ENCODE measurements around the gene NOP14.
A peak's percentile ranks its signal among the peaks of the same experiment; 100 is the strongest.

Gene NOP14

GRCh38 chr4:3009422-3009821 lies 46.2 kb upstream of the NOP14 start:
- Histone ChIP-seq H3K23ac (ENCODE audit: low read length) (no peak overlapping the region), H2BK12ac (ENCODE audit: low read length) (no peak overlapping the region), H3K79me1 (ENCODE audit: low read length) (no peaks in the 10 kb centered on the region), H4K91ac (ENCODE audit: low read depth, low read length) (no peak overlapping the region), H3K4me2 (ENCODE audit: low read length) (no peak overlapping the region), H2BK120ac (ENCODE audit: insufficient read depth, low read length, poor library complexity) (no peak overlapping the region), H3K4ac (ENCODE audit: low read depth, low read length) (no peak overlapping the region), H3K14ac (ENCODE audit: low read length) (no peak overlapping the region), H4K8ac (ENCODE audit: low read depth, low read length) (no peak overlapping the region), H3K79me2 (ENCODE audit: control insufficient read depth, insufficient read depth, low read length, poor library complexity) (no peaks in the 10 kb centered on the region), H4K12ac (ENCODE audit: low read depth, low read length) (no peak overlapping the region), H3K27ac (ENCODE audit: low read depth, low read length) (no peak overlapping the region), H3K9ac (ENCODE audit: low read length) (no peak overlapping the region), H3K36me3 (ENCODE audit: control insufficient read depth in 1 of 2, insufficient read depth in 2 of 2, low read length in 2 of 2) (peaks cover 0 to 2% of the 10 kb centered on the region in 2 experiments), H3K4me1 (ENCODE audit: control insufficient read depth in 1 of 2, insufficient read depth in 2 of 2, low read length in 2 of 2) (no peaks in the 10 kb centered on the region), H3K27me3 (ENCODE audit: insufficient read depth, low read length) (no peaks in the 10 kb centered on the region), H2AK5ac (ENCODE audit: low read length) (no peak overlapping the region), H2AFZ (ENCODE audit: insufficient read depth, low read length, poor library complexity) (no peak overlapping the region), H3K9me3 (ENCODE audit: insufficient read depth, low read depth, low read length) (no peaks in the 10 kb centered on the region), H2BK5ac (ENCODE audit: low read depth, low read length, poor library complexity) (no peak overlapping the region), H3K18ac (ENCODE audit: low read length) (no peak overlapping the region), H3K4me3 (ENCODE audit: low read depth, low read length) (no peak overlapping the region)
- WGBS (ENCODE audit: extremely low coverage, insufficient coverage, insufficient read length), result no CpG with 5 or more reads among the region's 7 CpGs
- DNase-seq, result peak; percentile 48 to 68

DNA sequence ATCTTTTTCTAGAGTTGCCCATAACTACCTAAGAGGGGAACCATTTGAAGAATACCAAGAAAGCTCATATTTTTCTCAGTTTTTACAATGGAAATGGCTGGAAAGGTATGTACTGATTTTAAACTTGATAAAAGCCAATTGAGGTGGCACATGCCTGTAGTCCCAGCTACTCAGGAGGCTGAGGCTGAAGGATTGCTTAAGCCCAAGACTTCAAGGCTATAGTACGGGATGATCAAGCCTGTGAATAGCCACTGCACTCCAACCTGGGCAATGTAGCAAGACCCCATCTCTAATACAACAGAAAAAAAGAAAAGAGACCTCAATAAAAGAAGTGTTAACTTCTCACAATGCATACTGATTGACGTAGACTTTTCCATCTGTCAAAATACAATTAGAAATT lies 44.5 kb upstream of the NOP14 start:
- no peaks in the 10 kb centered on the region for H3K9me3 ChIP-seq (ENCODE audit: insufficient read depth, low read depth, low read length)
- no peak overlapping the region for H2BK12ac ChIP-seq (ENCODE audit: low read length)
- H4K12ac ChIP-seq (ENCODE audit: low read depth, low read length), result no peak overlapping the region
- no CpG with 5 or more reads among the region's 2 CpGs for WGBS (ENCODE audit: extremely low coverage, insufficient coverage, insufficient read length)
- H3K79me1 ChIP-seq (ENCODE audit: low read length), result no peaks in the 10 kb centered on the region
- H3K4me2 ChIP-seq (ENCODE audit: low read length), result no peak overlapping the region
- no peak overlapping the region for H3K9ac ChIP-seq (ENCODE audit: low read length)
- H3K27ac ChIP-seq (ENCODE audit: low read depth, low read length), result no peak overlapping the region
- no peak overlapping the region for H2AFZ ChIP-seq (ENCODE audit: insufficient read depth, low read length, poor library complexity)
- H2BK120ac ChIP-seq (ENCODE audit: insufficient read depth, low read length, poor library complexity), result no peak overlapping the region
- H2AK5ac ChIP-seq (ENCODE audit: low read length), result no peak overlapping the region
- no peak overlapping the region for H3K23ac ChIP-seq (ENCODE audit: low read length)
- H3K27me3 ChIP-seq (ENCODE audit: insufficient read depth, low read length), result no peaks in the 10 kb centered on the region
- H3K4ac ChIP-seq (ENCODE audit: low read depth, low read length), result no peak overlapping the region
- H3K4me3 ChIP-seq (ENCODE audit: low read depth, low read length), result no peak overlapping the region
- no peak overlapping the region for H3K18ac ChIP-seq (ENCODE audit: low read length)
- H3K14ac ChIP-seq (ENCODE audit: low read length), result no peak overlapping the region
- peaks cover 0 to 2% of the 10 kb centered on the region in 2 experiments for H3K36me3 ChIP-seq (ENCODE audit: control insufficient read depth in 1 of 2, insufficient read depth in 2 of 2, low read length in 2 of 2)
- no peak overlapping the region for H4K91ac ChIP-seq (ENCODE audit: low read depth, low read length)
- DNase-seq, result peak; percentile 6 to 64
- H3K4me1 ChIP-seq (ENCODE audit: control insufficient read depth in 1 of 2, insufficient read depth in 2 of 2, low read length in 2 of 2), result no peaks in the 10 kb centered on the region
- H4K8ac ChIP-seq (ENCODE audit: low read depth, low read length), result no peak overlapping the region
- no peak overlapping the region for H2BK5ac ChIP-seq (ENCODE audit: low read depth, low read length, poor library complexity)
- no peaks in the 10 kb centered on the region for H3K79me2 ChIP-seq (ENCODE audit: control insufficient read depth, insufficient read depth, low read length, poor library complexity)

GRCh38 chr4:2996415-2996814 lies 33.2 kb upstream of the NOP14 start:
- H3K79me2 ChIP-seq (ENCODE audit: control insufficient read depth, insufficient read depth, low read length, poor library complexity), result no peaks in the 10 kb centered on the region
- H2AFZ ChIP-seq (ENCODE audit: insufficient read depth, low read length, poor library complexity), result no peak overlapping the region
- H4K8ac ChIP-seq (ENCODE audit: low read depth, low read length), result no peak overlapping the region
- no peak overlapping the region for H4K12ac ChIP-seq (ENCODE audit: low read depth, low read length)
- H3K79me1 ChIP-seq (ENCODE audit: low read length), result no peaks in the 10 kb centered on the region
- no CpG with 5 or more reads among the region's 4 CpGs for WGBS (ENCODE audit: extremely low coverage, insufficient coverage, insufficient read length)
- no peaks in the 10 kb centered on the region for H3K36me3 ChIP-seq (ENCODE audit: control insufficient read depth in 1 of 2, insufficient read depth in 2 of 2, low read length in 2 of 2)
- no peak overlapping the region for H3K4me2 ChIP-seq (ENCODE audit: low read length)
- no peaks in the 10 kb centered on the region for H3K9me3 ChIP-seq (ENCODE audit: insufficient read depth, low read depth, low read length)
- no peak overlapping the region for H3K27ac ChIP-seq (ENCODE audit: low read depth, low read length)
- no peak overlapping the region for H2BK12ac ChIP-seq (ENCODE audit: low read length)
- H3K9ac ChIP-seq (ENCODE audit: low read length), result no peak overlapping the region
- no peaks in the 10 kb centered on the region for H3K4me1 ChIP-seq (ENCODE audit: control insufficient read depth in 1 of 2, insufficient read depth in 2 of 2, low read length in 2 of 2)
- no peak overlapping the region for H3K4me3 ChIP-seq (ENCODE audit: low read depth, low read length)
- H3K14ac ChIP-seq (ENCODE audit: low read length), result no peak overlapping the region
- no peak overlapping the region for H3K18ac ChIP-seq (ENCODE audit: low read length)
- H4K91ac ChIP-seq (ENCODE audit: low read depth, low read length), result no peak overlapping the region
- no peak overlapping the region for H2AK5ac ChIP-seq (ENCODE audit: low read length)
- no peak overlapping the region for H3K4ac ChIP-seq (ENCODE audit: low read depth, low read length)
- no peak overlapping the region for H3K23ac ChIP-seq (ENCODE audit: low read length)
- H3K27me3 ChIP-seq (ENCODE audit: insufficient read depth, low read length), result no peaks in the 10 kb centered on the region
- no peak for DNase-seq
- no peak overlapping the region for H2BK120ac ChIP-seq (ENCODE audit: insufficient read depth, low read length, poor library complexity)
- H2BK5ac ChIP-seq (ENCODE audit: low read depth, low read length, poor library complexity), result no peak overlapping the region

DNA sequence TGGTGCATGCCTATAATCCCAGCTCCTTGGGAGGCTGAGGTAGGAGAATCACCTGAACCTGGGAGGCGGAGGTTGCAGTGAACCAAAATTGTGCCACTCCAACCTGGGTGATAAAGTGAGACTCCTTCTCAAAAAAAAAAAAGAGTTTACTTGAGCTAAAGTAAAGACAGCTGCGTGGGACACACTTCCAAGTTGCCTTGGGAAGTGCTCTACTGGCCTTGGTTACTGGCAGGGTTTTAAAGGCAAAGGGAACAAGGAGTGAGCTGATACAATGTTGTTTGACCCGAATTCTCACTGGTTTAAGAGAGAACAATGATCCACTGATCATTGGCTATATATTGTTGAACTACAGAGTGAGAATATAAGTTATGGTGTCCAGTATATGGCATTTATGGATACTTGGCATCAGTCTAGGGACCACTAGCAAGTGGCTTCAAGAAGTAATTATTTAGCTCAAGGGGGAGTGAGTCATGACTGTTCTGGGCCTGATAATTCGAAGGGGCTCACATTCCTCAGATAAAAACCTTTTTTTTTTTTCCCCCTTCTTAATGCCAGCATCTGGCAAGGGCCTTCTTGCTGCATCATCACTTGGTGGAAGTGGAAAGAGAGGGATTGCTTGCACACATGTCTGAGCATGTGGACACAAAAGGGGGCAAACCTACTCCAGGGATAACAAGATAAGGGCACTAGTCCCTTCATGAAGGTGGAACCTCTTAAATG lies 32.5 kb upstream of the NOP14 start:
- no peaks in the 10 kb centered on the region for H3K4me1 ChIP-seq (ENCODE audit: control insufficient read depth in 1 of 2, insufficient read depth in 2 of 2, low read length in 2 of 2)
- DNase-seq, result no peak
- H4K91ac ChIP-seq (ENCODE audit: low read depth, low read length), result no peak overlapping the region
- no peaks in the 10 kb centered on the region for H3K27me3 ChIP-seq (ENCODE audit: insufficient read depth, low read length)
- H3K36me3 ChIP-seq (ENCODE audit: control insufficient read depth in 1 of 2, insufficient read depth in 2 of 2, low read length in 2 of 2), result no peaks in the 10 kb centered on the region
- H4K12ac ChIP-seq (ENCODE audit: low read depth, low read length), result no peak overlapping the region
- H3K79me2 ChIP-seq (ENCODE audit: control insufficient read depth, insufficient read depth, low read length, poor library complexity), result no peaks in the 10 kb centered on the region
- no peaks in the 10 kb centered on the region for H3K9me3 ChIP-seq (ENCODE audit: insufficient read depth, low read depth, low read length)
- H3K27ac ChIP-seq (ENCODE audit: low read depth, low read length), result no peak overlapping the region
- no peak overlapping the region for H3K23ac ChIP-seq (ENCODE audit: low read length)
- H3K79me1 ChIP-seq (ENCODE audit: low read length), result no peaks in the 10 kb centered on the region
- no peak overlapping the region for H4K8ac ChIP-seq (ENCODE audit: low read depth, low read length)
- H2AK5ac ChIP-seq (ENCODE audit: low read length), result no peak overlapping the region
- H3K9ac ChIP-seq (ENCODE audit: low read length), result no peak overlapping the region
- WGBS (ENCODE audit: extremely low coverage, insufficient coverage, insufficient read length), result no CpG with 5 or more reads among the region's 4 CpGs
- H3K4ac ChIP-seq (ENCODE audit: low read depth, low read length), result no peak overlapping the region
- no peak overlapping the region for H3K4me3 ChIP-seq (ENCODE audit: low read depth, low read length)
- H2AFZ ChIP-seq (ENCODE audit: insufficient read depth, low read length, poor library complexity), result no peak overlapping the region
- no peak overlapping the region for H2BK12ac ChIP-seq (ENCODE audit: low read length)
- no peak overlapping the region for H3K18ac ChIP-seq (ENCODE audit: low read length)
- H3K14ac ChIP-seq (ENCODE audit: low read length), result no peak overlapping the region
- H3K4me2 ChIP-seq (ENCODE audit: low read length), result no peak overlapping the region
- H2BK120ac ChIP-seq (ENCODE audit: insufficient read depth, low read length, poor library complexity), result no peak overlapping the region
- no peak overlapping the region for H2BK5ac ChIP-seq (ENCODE audit: low read depth, low read length, poor library complexity)
